Testis (tissue), 2 donors: ENCODE measurements around the gene LRIG1.

Source experiments
- CTCF ChIP-seq, 3 experiments: fragments of 450-650 bp in 2 of 3; fragments of 200-600 bp in 1 of 3; sonication (generic) in 1 of 3; IDR thresholded peaks; one replicate each; pipeline ENCODE4 v1.5.1; 2016 to 2019; ENCODE audit warnings: antibody characterized with exemption in 3 of 3, mild to moderate bottlenecking in 2 of 3, moderate library complexity in 1 of 3
- POLR2A ChIP-seq: fragments of 450-650 bp; IDR thresholded peaks from one replicate; pipeline ENCODE4 v1.6.1; 2017; ENCODE audit warnings: antibody characterized with exemption, mild to moderate bottlenecking, moderate library complexity

GRCh38 chr3:66395635-66396034 lies 105.2 kb downstream of the LRIG1 start:
- no peak for TF ChIP-seq CTCF (IDR thresholded peaks at IDR 0.05)
- no peak for TF ChIP-seq POLR2A
